ENCODE results near the gene DFFB.
A peak's percentile ranks its signal among the peaks of the same experiment; 100 is the strongest.
"Not testable (repeated sequence)": the region's sequence is repeated elsewhere in the genome, so short reads cannot be mapped to it uniquely, and the experiment has no call there.

DFFB gene

GRCh38 chr1:3856923-3857790, at the start of gene DFFB, which contains the start of gene CEP104:
Gene DFFB (plus strand): TSS chr1:3857476. CDS start chr1:3857604, 128 bp downstream.
Gene CEP104 (minus strand): TSS chr1:3857211. CDS start chr1:3852407, 4,804 bp downstream.
- H3K4me3 Mint-ChIP-seq, result peak within 1 kb of the TSS; percentile 93
- H3K27me3 Mint-ChIP-seq, result no peaks in the 10 kb centered on the region
- H3K4me1 Mint-ChIP-seq (ENCODE audit: low read depth), result peaks cover 37% of the 10 kb centered on the region
- H3K36me3 Mint-ChIP-seq (ENCODE audit: low read depth), result peaks cover 23% of the 10 kb centered on the region
- no peaks in the 10 kb centered on the region for H3K9me3 Mint-ChIP-seq
- peak within 1 kb of the TSS; percentile 96 for H3K27ac Mint-ChIP-seq
- peak; percentile 98 for DNase-seq

GRCh38 chr1:3807769-3808168, 49.5 kb upstream of the DFFB start:
- Mint-ChIP-seq H3K36me3 (ENCODE audit: low read depth) (no peaks in the 10 kb centered on the region), H3K27ac (no peak overlapping the region), H3K9me3 (no peaks in the 10 kb centered on the region), H3K27me3 (peaks cover 20% of the 10 kb centered on the region), H3K4me1 (ENCODE audit: low read depth) (no peaks in the 10 kb centered on the region), H3K4me3 (no peak overlapping the region)
- DNase-seq, result no peak

GRCh38 chr1:3809680-3810079, 47.6 kb upstream of the DFFB start:
- Mint-ChIP-seq H3K4me1 (ENCODE audit: low read depth) (no peaks in the 10 kb centered on the region), H3K27me3 (peaks cover 5% of the 10 kb centered on the region), H3K27ac (no peak overlapping the region), H3K36me3 (ENCODE audit: low read depth) (peaks cover 9% of the 10 kb centered on the region), H3K4me3 (no peak overlapping the region), H3K9me3 (no peaks in the 10 kb centered on the region)
- no peak for DNase-seq

- H3K36me3 Mint-ChIP-seq (ENCODE audit: low read depth), result peaks cover 15% of the 10 kb centered on the region
- not testable (repeated sequence) for H3K4me3 Mint-ChIP-seq; DNase-seq; H3K4me1 Mint-ChIP-seq (ENCODE audit: low read depth); H3K27ac Mint-ChIP-seq; H3K9me3 Mint-ChIP-seq; H3K27me3 Mint-ChIP-seq
Observed at GRCh38 chr1:3810149-3810761, 47.0 kb upstream of the DFFB start.

- Mint-ChIP-seq H3K27ac (no peak overlapping the region), H3K36me3 (ENCODE audit: low read depth) (peaks cover 26% of the 10 kb centered on the region), H3K27me3 (no peaks in the 10 kb centered on the region), H3K4me1 (ENCODE audit: low read depth) (no peaks in the 10 kb centered on the region), H3K4me3 (no peak overlapping the region), H3K9me3 (no peaks in the 10 kb centered on the region)
- no peak for DNase-seq
Observed at GRCh38 chr1:3811595-3811911, 45.7 kb upstream of the DFFB start.

GRCh38 chr1:3814065-3814464, 43.2 kb upstream of the DFFB start:
- DNase-seq, result no peak
- Mint-ChIP-seq H3K9me3 (no peaks in the 10 kb centered on the region), H3K4me3 (no peak overlapping the region), H3K27ac (peak overlapping the region; percentile 50), H3K36me3 (ENCODE audit: low read depth) (peaks cover 36% of the 10 kb centered on the region), H3K4me1 (ENCODE audit: low read depth) (no peaks in the 10 kb centered on the region), H3K27me3 (no peaks in the 10 kb centered on the region)

- Mint-ChIP-seq H3K9me3 (no peaks in the 10 kb centered on the region), H3K27me3 (no peaks in the 10 kb centered on the region), H3K4me1 (ENCODE audit: low read depth) (no peaks in the 10 kb centered on the region), H3K36me3 (ENCODE audit: low read depth) (peaks cover 41% of the 10 kb centered on the region), H3K27ac (no peak overlapping the region), H3K4me3 (no peak overlapping the region)
- DNase-seq, result no peak
Observed at GRCh38 chr1:3814771-3815561, 42.3 kb upstream of the DFFB start.

GRCh38 chr1:3816331-3817137, 40.7 kb upstream of the DFFB start:
- H3K4me3 Mint-ChIP-seq, result no peak overlapping the region
- no peak overlapping the region for H3K27ac Mint-ChIP-seq
- no peak for DNase-seq
- peaks cover 56% of the 10 kb centered on the region for H3K36me3 Mint-ChIP-seq (ENCODE audit: low read depth)
- H3K9me3 Mint-ChIP-seq, result no peaks in the 10 kb centered on the region
- no peaks in the 10 kb centered on the region for H3K4me1 Mint-ChIP-seq (ENCODE audit: low read depth)
- H3K27me3 Mint-ChIP-seq, result no peaks in the 10 kb centered on the region

GRCh38 chr1:3817138-3817740, 40.0 kb upstream of the DFFB start:
- Mint-ChIP-seq H3K27me3 (no peaks in the 10 kb centered on the region), H3K36me3 (ENCODE audit: low read depth) (peaks cover 63% of the 10 kb centered on the region), H3K27ac (no peak overlapping the region), H3K9me3 (no peaks in the 10 kb centered on the region), H3K4me1 (ENCODE audit: low read depth) (no peaks in the 10 kb centered on the region), H3K4me3 (no peak overlapping the region)
- no peak for DNase-seq

- Mint-ChIP-seq H3K36me3 (ENCODE audit: low read depth) (peaks cover 71% of the 10 kb centered on the region), H3K4me1 (ENCODE audit: low read depth) (no peaks in the 10 kb centered on the region), H3K27me3 (no peaks in the 10 kb centered on the region), H3K4me3 (no peak overlapping the region), H3K9me3 (no peaks in the 10 kb centered on the region), H3K27ac (no peak overlapping the region)
- DNase-seq, result no peak
Observed at GRCh38 chr1:3817821-3818597, 39.3 kb upstream of the DFFB start.

GRCh38 chr1:3819771-3820200, 37.5 kb upstream of the DFFB start:
- no peak for DNase-seq
- Mint-ChIP-seq H3K27me3 (no peaks in the 10 kb centered on the region), H3K27ac (no peak overlapping the region), H3K4me3 (no peak overlapping the region), H3K4me1 (ENCODE audit: low read depth) (no peaks in the 10 kb centered on the region), H3K36me3 (ENCODE audit: low read depth) (peaks cover 75% of the 10 kb centered on the region), H3K9me3 (no peaks in the 10 kb centered on the region)

GRCh38 chr1:3820316-3820715, 37.0 kb upstream of the DFFB start:
- DNase-seq, result no peak
- H3K4me3 Mint-ChIP-seq, result no peak overlapping the region
- no peaks in the 10 kb centered on the region for H3K4me1 Mint-ChIP-seq (ENCODE audit: low read depth)
- no peaks in the 10 kb centered on the region for H3K27me3 Mint-ChIP-seq
- H3K9me3 Mint-ChIP-seq, result no peaks in the 10 kb centered on the region
- peaks cover 69% of the 10 kb centered on the region for H3K36me3 Mint-ChIP-seq (ENCODE audit: low read depth)
- H3K27ac Mint-ChIP-seq, result no peak overlapping the region

GRCh38 chr1:3821004-3821403, 36.3 kb upstream of the DFFB start:
- H3K4me3 Mint-ChIP-seq, result no peak overlapping the region
- no peak overlapping the region for H3K27ac Mint-ChIP-seq
- DNase-seq, result no peak
- peaks cover 70% of the 10 kb centered on the region for H3K36me3 Mint-ChIP-seq (ENCODE audit: low read depth)
- H3K9me3 Mint-ChIP-seq, result no peaks in the 10 kb centered on the region
- no peaks in the 10 kb centered on the region for H3K4me1 Mint-ChIP-seq (ENCODE audit: low read depth)
- H3K27me3 Mint-ChIP-seq, result no peaks in the 10 kb centered on the region
